Measurements from ENCODE around the gene TMA7.

DNA sequence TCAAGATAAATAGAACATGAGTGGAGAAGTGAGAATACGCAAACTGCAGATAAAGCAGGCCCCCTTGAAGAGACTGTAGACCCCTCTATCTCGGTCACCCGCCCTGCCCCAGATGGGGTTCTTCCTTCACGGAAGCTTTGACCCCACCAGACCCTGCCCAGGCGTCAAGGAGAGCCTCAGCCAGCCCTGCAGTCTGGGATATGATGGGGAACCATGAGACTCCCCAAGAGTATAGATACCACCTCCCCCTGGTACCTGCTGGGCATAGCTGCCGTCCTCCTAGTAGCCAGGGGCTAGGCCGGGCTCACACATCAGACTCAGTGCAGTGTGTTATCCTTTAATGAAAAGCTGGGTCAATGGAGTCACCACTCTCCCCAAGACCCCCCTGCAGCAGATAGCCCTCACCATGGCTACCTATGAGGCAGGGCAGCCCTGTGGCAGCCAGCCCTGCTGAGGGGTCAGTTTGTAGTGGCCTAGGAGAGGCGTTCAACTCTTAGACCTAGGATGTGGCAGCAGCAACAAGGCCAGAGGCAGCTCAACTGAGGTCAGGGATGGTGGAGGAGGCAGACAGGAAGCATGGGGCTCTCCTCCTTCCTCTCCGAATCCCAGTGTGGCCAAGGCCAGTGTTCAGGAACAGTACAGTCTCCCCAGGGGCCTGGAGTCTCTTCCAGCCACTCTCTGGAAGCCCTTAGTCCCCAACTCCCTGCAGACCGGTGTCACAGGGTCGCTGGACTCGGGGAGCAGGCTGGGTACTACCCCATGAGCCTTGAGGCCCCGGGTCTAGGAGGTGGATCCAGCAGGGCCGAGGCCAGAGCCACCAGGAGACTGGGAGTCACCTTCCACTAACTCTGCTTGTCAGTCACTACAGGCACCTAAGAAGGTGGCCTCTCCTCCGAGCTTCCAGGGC lies 36.3 kb upstream of the TMA7 start:
- TF ChIP-seq POLR2AphosphoS5 (IDR thresholded peaks at IDR 0.05) (no peak), EP300 (IDR thresholded peaks at IDR 0.05; ENCODE audit: low read depth) (no peak), CTCF (IDR thresholded peaks at IDR 0.05) (no peak)
